NT2/D1 (cell line): Measurements from ENCODE around the gene TMEM164.

ENCODE experiments used
- YY1 ChIP-seq: IDR thresholded peaks from 2 replicates; pipeline ENCODE4 v1.6.1; 2011; ENCODE audit not compliant: insufficient read length, insufficient read depth
- ZNF274 ChIP-seq: IDR thresholded peaks from 2 replicates; pipeline ENCODE4 v1.6.1; 2011; ENCODE audit warnings: mild to moderate bottlenecking, low read depth, low read length

DNA sequence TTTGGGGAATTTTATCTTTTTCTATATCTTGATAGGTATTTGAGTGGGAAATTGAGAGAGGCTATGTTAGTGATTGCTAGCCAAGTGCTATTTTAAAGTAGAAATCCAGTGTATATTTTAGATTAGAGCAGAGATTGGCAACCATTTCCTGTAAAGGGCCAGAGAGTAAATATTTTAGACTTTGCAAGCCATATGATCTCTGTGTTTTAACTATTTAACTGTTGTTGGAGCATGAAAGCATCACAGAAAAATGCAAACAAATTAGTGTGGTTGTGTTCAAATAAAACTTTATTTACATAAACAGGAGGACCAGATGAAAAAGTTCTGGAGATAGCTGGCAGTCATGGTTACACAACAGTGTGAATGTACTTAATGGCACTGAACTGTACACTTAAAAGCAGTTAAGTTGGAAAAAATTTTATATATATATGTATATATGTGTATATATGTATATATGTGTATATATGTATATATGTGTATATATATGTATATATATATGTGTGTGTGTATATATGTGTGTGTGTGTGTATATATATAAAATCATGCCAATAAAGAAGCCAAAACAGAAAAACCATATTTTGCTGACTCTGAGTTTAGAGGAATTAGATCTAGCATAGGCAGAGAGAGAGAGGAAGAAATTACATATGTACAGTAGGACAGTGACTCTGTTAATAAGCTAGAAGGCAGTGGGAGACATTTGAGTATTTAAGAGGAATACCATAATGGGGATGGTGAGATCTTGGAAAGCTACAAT, 83.4 kb downstream of the TMEM164 start:
- TF ChIP-seq ZNF274 (no peak), YY1 (no peak)
